ENCODE data around the gene EDEM3. TPM values are rescaled to one million over a fixed set of nuclear protein-coding genes. Genes with fewer than 3 reads are reported as not detected.
A peak's percentile ranks its signal among the peaks of the same experiment; 100 is the strongest.

Gene EDEM3
- total RNA-seq, 2 donors from 2014 or later, result 55.7 to 75.4 TPM

- H3K27me3 ChIP-seq, result no peaks in the 10 kb centered on the region
- intact Hi-C loops (cut with DNase I), result no loop called here
- DNase-seq, result no peak
- no peak overlapping the region for H3K4me3 ChIP-seq
- H3K9me3 ChIP-seq, result no peaks in the 10 kb centered on the region
- no peaks in the 10 kb centered on the region for H3K4me1 ChIP-seq
- TF ChIP-seq CTCF (IDR thresholded peaks at IDR 0.05), result no peak
- H3K36me3 ChIP-seq, result no peaks in the 10 kb centered on the region
- no peak overlapping the region for H3K9ac ChIP-seq (ENCODE audit: low read depth in 2 of 2, low read length in 2 of 2)
- no peak overlapping the region for H3K27ac ChIP-seq
These were observed 5.0 kb upstream of the EDEM3 start for GRCh38 chr1:184759651-184760050.

- TF ChIP-seq CTCF (IDR thresholded peaks at IDR 0.05), result no peak
- DNase-seq, result no peak
- Histone ChIP-seq H3K9ac (ENCODE audit: low read depth in 2 of 2, low read length in 2 of 2) (no peak overlapping the region), H3K4me1 (no peaks in the 10 kb centered on the region), H3K36me3 (no peaks in the 10 kb centered on the region), H3K27me3 (no peaks in the 10 kb centered on the region), H3K27ac (no peak overlapping the region), H3K4me3 (no peak overlapping the region), H3K9me3 (no peaks in the 10 kb centered on the region)
- intact Hi-C loops (cut with DNase I), result no loop called here
These were observed 4.5 kb upstream of the EDEM3 start for GRCh38 chr1:184759112-184759511.

- no peak for TF ChIP-seq CTCF (IDR thresholded peaks at IDR 0.05)
- Histone ChIP-seq H3K36me3 (no peaks in the 10 kb centered on the region), H3K27me3 (no peaks in the 10 kb centered on the region), H3K4me1 (peaks cover 3% of the 10 kb centered on the region), H3K4me3 (no peak overlapping the region), H3K9ac (ENCODE audit: low read depth in 2 of 2, low read length in 2 of 2) (no peak overlapping the region), H3K9me3 (no peaks in the 10 kb centered on the region), H3K27ac (no peak overlapping the region)
- intact Hi-C loops (cut with DNase I), result no loop called here
- no peak for DNase-seq
These were observed 3.2 kb upstream of the EDEM3 start for GRCh38 chr1:184757891-184758290.

- Histone ChIP-seq H3K4me1 (peaks cover 3% of the 10 kb centered on the region), H3K9me3 (no peaks in the 10 kb centered on the region), H3K4me3 (no peak overlapping the region), H3K27ac (no peak overlapping the region), H3K36me3 (no peaks in the 10 kb centered on the region), H3K27me3 (no peaks in the 10 kb centered on the region), H3K9ac (ENCODE audit: low read depth in 2 of 2, low read length in 2 of 2) (no peak overlapping the region)
- DNase-seq, result no peak
- TF ChIP-seq CTCF (IDR thresholded peaks at IDR 0.05), result no peak
- intact Hi-C loops (cut with DNase I), result no loop called here
These were observed 2.7 kb upstream of the EDEM3 start for GRCh38 chr1:184757406-184757805.

GRCh38 chr1:184755226-184756065 lies 788 bp upstream of the EDEM3 start:
- H3K27me3 ChIP-seq, result no peaks in the 10 kb centered on the region
- H3K9ac ChIP-seq (ENCODE audit: low read depth in 2 of 2, low read length in 2 of 2), result peak overlapping the region; percentile 65 to 79
- peak overlapping the region; percentile 85 for H3K4me3 ChIP-seq
- intact Hi-C loops (cut with DNase I), result no loop called here
- DNase-seq, result peak; percentile 42
- H3K27ac ChIP-seq, result peak overlapping the region; percentile 97
- TF ChIP-seq CTCF (IDR thresholded peaks at IDR 0.05), result no peak
- peaks cover 3% of the 10 kb centered on the region for H3K4me1 ChIP-seq
- H3K36me3 ChIP-seq, result no peaks in the 10 kb centered on the region
- no peaks in the 10 kb centered on the region for H3K9me3 ChIP-seq

All from colonic mucosa (tissue), 4 donors.